Measurements from ENCODE around the gene STX11. TPM values are rescaled to one million over a fixed set of nuclear protein-coding genes. Genes with fewer than 3 reads are reported as not detected.
"Not testable (repeated sequence)": the region's sequence is repeated elsewhere in the genome, so short reads cannot be mapped to it uniquely, and the experiment has no call there.

Gene STX11
- polyA plus RNA-seq, 1 donor (not counting 4 experiments of a cell fraction or from before 2014, with no cell fraction given): 0.28 TPM

- Histone ChIP-seq H3K36me3 (ENCODE audit: control insufficient read depth in 2 of 2, extremely low read depth in 1 of 2, insufficient read depth in 2 of 2, low read length in 2 of 2) (no peaks in the 10 kb centered on the region), H3K27ac (ENCODE audit: control insufficient read depth, insufficient read depth, low read length) (no peak overlapping the region), H3K27me3 (ENCODE audit: control insufficient read depth, extremely low read depth, insufficient read depth, low read length) (no peaks in the 10 kb centered on the region), H3K4me3 (ENCODE audit: control insufficient read depth in 2 of 3, extremely low read depth in 1 of 3, insufficient read depth in 2 of 3, low read depth in 1 of 3, low read length in 3 of 3) (no peak overlapping the region), H3K4me1 (ENCODE audit: control insufficient read depth, extremely low read depth, insufficient read depth, low read length) (no peaks in the 10 kb centered on the region), H4K20me1 (ENCODE audit: control insufficient read depth, extremely low read depth, insufficient read depth, low read length) (no peaks in the 10 kb centered on the region), H3K9me3 (ENCODE audit: control insufficient read depth, low read depth, low read length) (no peaks in the 10 kb centered on the region), H3K79me2 (ENCODE audit: control insufficient read depth, insufficient read depth, low read length) (no peaks in the 10 kb centered on the region), H3K9ac (ENCODE audit: control insufficient read depth, extremely low read depth, insufficient read depth, low read length) (no peak overlapping the region), H2AFZ (ENCODE audit: control insufficient read depth, low read length) (no peak overlapping the region), H3K9me1 (ENCODE audit: control insufficient read depth, extremely low read depth, insufficient read depth, low read length) (no peaks in the 10 kb centered on the region), H3K4me2 (ENCODE audit: control insufficient read depth, extremely low read depth, insufficient read depth, low read depth, low read length) (no peak overlapping the region)
- TF ChIP-seq EZH2 (IDR thresholded peaks at IDR 0.05; ENCODE audit: low read length) (no peak), CTCF (optimal IDR thresholded peaks at IDR 0.05 in 1 of 3, IDR thresholded peaks at IDR 0.05 in 1 of 3, conservative IDR thresholded peaks at IDR 0.05 in 1 of 3; ENCODE audit: extremely low read depth in 1 of 3, insufficient read depth in 2 of 3, low read length in 3 of 3) (no peak)
- dilution Hi-C loops (cut with MboI; ENCODE audit: extremely low pct_ligation_motif_present, low sequenced_read_pairs): no loop called here
- no peak for FAIRE-seq
- no peak for DNase-seq (ENCODE audit: low read depth, low spot score)
Observed at GRCh38 chr6:144179828-144180227, 29.5 kb downstream of the STX11 start.

GRCh38 chr6:144180354-144180753 lies 30.0 kb downstream of the STX11 start:
- H3K9me1 ChIP-seq (ENCODE audit: control insufficient read depth, extremely low read depth, insufficient read depth, low read length); H3K4me3 ChIP-seq (ENCODE audit: control insufficient read depth in 2 of 3, extremely low read depth in 1 of 3, insufficient read depth in 2 of 3, low read depth in 1 of 3, low read length in 3 of 3); H3K36me3 ChIP-seq (ENCODE audit: control insufficient read depth in 2 of 2, extremely low read depth in 1 of 2, insufficient read depth in 2 of 2, low read length in 2 of 2); H3K4me1 ChIP-seq (ENCODE audit: control insufficient read depth, extremely low read depth, insufficient read depth, low read length); H3K79me2 ChIP-seq (ENCODE audit: control insufficient read depth, insufficient read depth, low read length); H3K9ac ChIP-seq (ENCODE audit: control insufficient read depth, extremely low read depth, insufficient read depth, low read length); H3K27ac ChIP-seq (ENCODE audit: control insufficient read depth, insufficient read depth, low read length); FAIRE-seq; H4K20me1 ChIP-seq (ENCODE audit: control insufficient read depth, extremely low read depth, insufficient read depth, low read length); H3K4me2 ChIP-seq (ENCODE audit: control insufficient read depth, extremely low read depth, insufficient read depth, low read depth, low read length); H2AFZ ChIP-seq (ENCODE audit: control insufficient read depth, low read length); dilution Hi-C loops (cut with MboI; ENCODE audit: extremely low pct_ligation_motif_present, low sequenced_read_pairs); DNase-seq (ENCODE audit: low read depth, low spot score); H3K27me3 ChIP-seq (ENCODE audit: control insufficient read depth, extremely low read depth, insufficient read depth, low read length); H3K9me3 ChIP-seq (ENCODE audit: control insufficient read depth, low read depth, low read length): not testable (repeated sequence)

GRCh38 chr6:144181639-144182038 lies 31.3 kb downstream of the STX11 start:
- DNase-seq (ENCODE audit: low read depth, low spot score): no peak
- Histone ChIP-seq H3K36me3 (ENCODE audit: control insufficient read depth in 2 of 2, extremely low read depth in 1 of 2, insufficient read depth in 2 of 2, low read length in 2 of 2) (no peaks in the 10 kb centered on the region), H3K9me1 (ENCODE audit: control insufficient read depth, extremely low read depth, insufficient read depth, low read length) (no peaks in the 10 kb centered on the region), H3K27me3 (ENCODE audit: control insufficient read depth, extremely low read depth, insufficient read depth, low read length) (no peaks in the 10 kb centered on the region), H3K4me2 (ENCODE audit: control insufficient read depth, extremely low read depth, insufficient read depth, low read depth, low read length) (no peak overlapping the region), H3K9me3 (ENCODE audit: control insufficient read depth, low read depth, low read length) (no peaks in the 10 kb centered on the region), H3K79me2 (ENCODE audit: control insufficient read depth, insufficient read depth, low read length) (no peaks in the 10 kb centered on the region), H4K20me1 (ENCODE audit: control insufficient read depth, extremely low read depth, insufficient read depth, low read length) (no peaks in the 10 kb centered on the region), H3K4me1 (ENCODE audit: control insufficient read depth, extremely low read depth, insufficient read depth, low read length) (no peaks in the 10 kb centered on the region), H3K4me3 (ENCODE audit: control insufficient read depth in 2 of 3, extremely low read depth in 1 of 3, insufficient read depth in 2 of 3, low read depth in 1 of 3, low read length in 3 of 3) (no peak overlapping the region), H3K27ac (ENCODE audit: control insufficient read depth, insufficient read depth, low read length) (no peak overlapping the region), H3K9ac (ENCODE audit: control insufficient read depth, extremely low read depth, insufficient read depth, low read length) (no peak overlapping the region), H2AFZ (ENCODE audit: control insufficient read depth, low read length) (no peak overlapping the region)
- dilution Hi-C loops (cut with MboI; ENCODE audit: extremely low pct_ligation_motif_present, low sequenced_read_pairs): no loop called here
- no peak for TF ChIP-seq EZH2 (IDR thresholded peaks at IDR 0.05; ENCODE audit: low read length)
- TF ChIP-seq CTCF (optimal IDR thresholded peaks at IDR 0.05 in 1 of 3, IDR thresholded peaks at IDR 0.05 in 1 of 3, conservative IDR thresholded peaks at IDR 0.05 in 1 of 3; ENCODE audit: extremely low read depth in 1 of 3, insufficient read depth in 2 of 3, low read length in 3 of 3): no peak
- FAIRE-seq: no peak

DNA sequence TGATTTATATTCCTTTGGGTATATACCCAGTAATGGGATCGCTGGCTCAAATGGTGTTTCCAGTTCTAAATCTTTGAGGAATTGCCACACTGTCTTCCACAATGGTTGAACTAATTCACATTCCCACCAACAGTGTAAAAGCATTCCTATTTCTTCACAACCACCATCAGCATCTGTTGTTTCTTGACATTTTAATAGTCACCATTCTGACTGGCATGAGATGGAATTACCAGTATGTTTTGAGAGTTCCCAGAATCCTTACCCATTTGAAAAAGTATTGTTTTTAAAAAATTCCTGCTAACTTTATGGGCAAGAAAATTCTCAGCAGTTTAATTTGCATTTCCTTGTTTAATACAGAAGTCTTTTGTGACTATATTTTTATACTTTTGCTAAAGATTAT lies 33.9 kb downstream of the STX11 start:
- H3K27ac ChIP-seq (ENCODE audit: control insufficient read depth, insufficient read depth, low read length); FAIRE-seq; H3K27me3 ChIP-seq (ENCODE audit: control insufficient read depth, extremely low read depth, insufficient read depth, low read length); DNase-seq (ENCODE audit: low read depth, low spot score); H3K79me2 ChIP-seq (ENCODE audit: control insufficient read depth, insufficient read depth, low read length); H3K9ac ChIP-seq (ENCODE audit: control insufficient read depth, extremely low read depth, insufficient read depth, low read length); H4K20me1 ChIP-seq (ENCODE audit: control insufficient read depth, extremely low read depth, insufficient read depth, low read length); H3K9me3 ChIP-seq (ENCODE audit: control insufficient read depth, low read depth, low read length); dilution Hi-C loops (cut with MboI; ENCODE audit: extremely low pct_ligation_motif_present, low sequenced_read_pairs); H3K9me1 ChIP-seq (ENCODE audit: control insufficient read depth, extremely low read depth, insufficient read depth, low read length); H3K4me1 ChIP-seq (ENCODE audit: control insufficient read depth, extremely low read depth, insufficient read depth, low read length); H3K4me2 ChIP-seq (ENCODE audit: control insufficient read depth, extremely low read depth, insufficient read depth, low read depth, low read length); H2AFZ ChIP-seq (ENCODE audit: control insufficient read depth, low read length); H3K4me3 ChIP-seq (ENCODE audit: control insufficient read depth in 2 of 3, extremely low read depth in 1 of 3, insufficient read depth in 2 of 3, low read depth in 1 of 3, low read length in 3 of 3); H3K36me3 ChIP-seq (ENCODE audit: control insufficient read depth in 2 of 2, extremely low read depth in 1 of 2, insufficient read depth in 2 of 2, low read length in 2 of 2): not testable (repeated sequence)

All from keratinocyte (primary cell).